ENCODE data around the gene MED19.

- no peak for TF ChIP-seq CTCF (IDR thresholded peaks at IDR 0.05; ENCODE audit: low read length)
- no peak for TF ChIP-seq EZH2 (IDR thresholded peaks at IDR 0.05; ENCODE audit: borderline replicate concordance, low read length)
These were observed 488 bp upstream of the MED19 start, which contains the start of gene TMX2 for GRCh38 chr11:57712256-57713150.
